Gastrocnemius medialis (tissue), 4 donors: ENCODE data around the gene GIGYF2.

Source experiments
- CTCF ChIP-seq, 5 experiments: fragments of 450-650 bp in 3 of 5; fragments of 200-600 bp in 2 of 5; sonication (generic) in 2 of 5; IDR thresholded peaks in 4 of 5; conservative IDR thresholded peaks in 1 of 5; 1 replicate in 4 of 5; 2 replicates in 1 of 5; pipeline ENCODE4 v1.5.1; 2016 to 2019; ENCODE audit warnings: antibody characterized with exemption in 5 of 5, mild to moderate bottlenecking in 3 of 5, moderate library complexity in 3 of 5
- POLR2A ChIP-seq, 2 donors: fragments of 450-650 bp; IDR thresholded peaks; one replicate each; pipeline ENCODE4 v1.6.1; 2017; ENCODE audit warnings: antibody characterized with exemption in 2 of 2, mild to moderate bottlenecking in 2 of 2, moderate library complexity in 2 of 2

DNA sequence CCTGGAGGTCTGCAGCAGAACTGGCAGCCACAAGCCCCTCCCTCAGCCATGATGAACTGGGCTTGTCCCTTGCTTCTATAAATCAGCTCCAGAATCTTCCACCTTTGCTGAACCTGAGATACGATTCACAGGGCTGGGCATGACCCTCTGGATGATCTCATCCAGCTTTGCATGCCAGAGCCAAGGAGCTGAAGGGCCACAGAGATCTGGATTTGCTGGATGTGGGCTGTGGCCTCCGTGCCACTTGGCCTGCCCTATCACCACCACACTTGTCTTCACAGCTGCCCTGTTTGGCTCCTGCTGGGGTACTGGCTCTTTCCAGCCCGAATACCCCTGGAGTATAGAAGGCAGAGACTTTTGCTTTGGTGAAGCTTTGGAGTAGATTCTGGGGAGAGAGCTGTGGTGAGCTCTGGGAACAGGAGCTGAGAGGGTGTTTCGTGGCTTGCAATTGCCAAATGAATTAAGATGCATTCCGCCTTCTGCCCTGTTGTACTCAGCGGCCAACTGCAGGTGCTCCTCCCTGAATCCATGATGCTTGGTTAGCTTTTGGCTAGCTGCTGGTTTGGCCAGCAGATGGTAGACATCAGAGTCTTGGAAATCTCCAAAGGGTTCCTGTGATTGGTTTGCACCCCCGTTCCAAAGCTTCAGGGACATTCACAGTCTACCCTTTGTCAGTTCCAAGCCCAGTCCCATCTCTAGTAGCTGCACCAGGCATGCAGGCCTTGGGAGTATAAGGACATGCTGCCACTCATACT, 30.9 kb upstream of the GIGYF2 start:
- no peak for TF ChIP-seq CTCF (IDR thresholded peaks at IDR 0.05 in 4 of 5, conservative IDR thresholded peaks at IDR 0.05 in 1 of 5)
- no peak for TF ChIP-seq POLR2A (IDR thresholded peaks at IDR 0.05)
